NOMO-1 (cell line): Measurements from ENCODE around the gene ONECUT3.
"Not testable (repeated sequence)": the region's sequence is repeated elsewhere in the genome, so short reads cannot be mapped to it uniquely, and the experiment has no call there.

Experiments used
- DNase-seq, 2 experiments: peaks; one replicate each; lab custom pipeline; 2025; ENCODE audit not compliant: unreplicated experiment in 2 of 2; lab: John Stamatoyannopoulos, UW

Gene ONECUT3

DNA sequence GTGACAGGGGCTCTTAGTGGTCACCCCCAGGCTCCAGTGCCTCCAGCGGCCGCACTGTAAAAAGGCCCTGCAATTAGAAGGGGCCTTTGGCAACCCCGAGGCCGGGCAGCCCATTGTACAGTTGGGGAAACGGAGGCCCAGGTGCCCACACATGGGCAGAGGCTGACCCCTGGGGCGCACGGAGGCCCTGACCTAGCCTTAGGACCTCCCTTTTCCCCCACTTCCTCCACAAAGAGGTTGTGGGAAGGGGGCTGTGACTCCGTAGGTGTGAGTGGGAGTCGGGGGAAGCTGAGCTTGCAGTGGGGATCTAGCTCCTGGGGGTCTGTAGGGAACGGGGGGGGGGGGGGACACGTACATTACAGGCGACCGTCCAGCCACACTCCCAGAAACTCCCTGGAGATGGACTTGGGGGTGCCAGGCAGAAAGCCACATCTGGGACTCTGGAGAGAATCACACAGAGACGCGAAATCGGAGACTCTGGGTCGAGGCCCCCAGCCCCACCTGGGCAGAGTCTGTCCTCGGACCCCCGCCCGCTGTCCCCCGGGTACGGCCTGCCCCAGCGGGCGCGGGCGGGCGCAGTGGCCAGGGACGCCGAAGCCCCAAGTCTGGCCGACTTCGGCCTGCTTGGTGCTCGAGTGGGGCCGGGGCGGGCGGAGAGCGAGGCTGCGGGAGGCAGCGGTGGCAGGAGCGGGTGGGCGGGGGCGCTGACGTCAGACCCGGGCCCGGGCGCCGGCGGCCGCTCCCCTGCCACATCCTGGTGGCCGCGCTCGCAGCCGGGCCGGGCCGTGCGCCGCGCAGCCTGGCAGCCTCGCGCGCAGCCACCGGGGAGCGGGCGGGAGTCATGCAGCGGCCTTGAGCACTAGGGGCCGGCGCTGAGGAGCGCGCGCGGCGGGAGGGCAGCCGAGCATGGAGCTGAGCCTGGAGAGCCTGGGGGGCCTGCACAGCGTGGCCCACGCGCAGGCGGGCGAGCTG is at the start of gene ONECUT3:
Gene ONECUT3 (plus strand): TSS at position 750 of the 972 bp plus-strand sequence. CDS start 157 bp downstream, at position 907.
- DNase-seq, result no peak

DNA sequence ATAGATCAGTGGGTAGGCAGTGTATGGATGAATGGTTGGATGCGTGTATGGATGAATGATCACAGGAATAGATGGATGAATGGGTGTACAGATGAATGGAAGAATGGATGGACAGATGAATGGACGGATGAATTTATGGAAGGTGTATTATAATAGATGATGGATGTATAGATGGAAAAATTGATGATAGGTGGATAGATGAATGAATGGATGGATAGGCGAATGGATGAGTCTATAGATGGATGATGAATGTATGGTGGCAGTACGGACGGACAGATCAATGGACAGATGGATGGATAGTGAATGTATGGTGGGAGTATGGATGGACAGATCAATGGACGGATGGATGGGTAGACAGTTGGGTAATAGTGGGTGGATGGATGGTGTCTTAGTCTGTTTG is 49.0 kb upstream of the ONECUT3 start:
- no peak for DNase-seq

DNA sequence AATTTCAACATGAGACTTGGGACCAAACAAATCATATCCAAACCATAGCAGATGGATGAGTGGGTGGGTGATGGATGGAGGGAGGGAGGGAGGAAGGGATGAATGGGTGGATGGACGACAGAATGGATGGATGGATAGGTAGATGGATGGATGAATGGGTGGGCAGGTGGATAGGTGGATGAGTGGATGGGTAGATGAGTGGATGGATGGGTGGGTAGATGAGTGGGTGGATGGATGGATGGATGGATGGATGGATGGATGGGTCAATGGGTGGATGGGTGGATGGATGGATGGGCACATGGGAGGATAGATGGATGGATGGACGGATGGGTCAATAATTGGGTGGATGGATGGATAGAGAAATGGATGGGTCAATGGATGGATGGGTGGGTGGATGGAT is 47.9 kb upstream of the ONECUT3 start:
- DNase-seq, result no peak

DNA sequence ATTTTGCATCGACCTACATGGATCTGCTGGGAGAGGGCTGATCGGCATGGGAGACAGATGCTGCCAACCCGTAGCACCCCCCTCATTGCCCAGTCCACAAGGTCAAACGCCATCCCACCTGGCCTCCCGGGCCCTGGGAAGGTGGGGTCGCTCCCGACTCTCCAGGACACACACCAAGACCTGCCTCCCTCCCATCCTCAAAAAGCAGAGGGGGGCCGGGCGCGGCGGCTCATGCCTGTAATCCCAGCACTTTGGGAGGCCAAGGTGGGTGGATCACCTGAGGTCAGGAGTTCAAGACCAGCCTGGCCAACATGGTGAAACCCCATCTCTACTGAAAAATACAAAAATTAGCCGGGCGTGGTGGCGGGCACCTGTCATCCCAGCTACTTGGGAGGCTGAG is 46.7 kb upstream of the ONECUT3 start:
- DNase-seq, result not testable (repeated sequence)

DNA sequence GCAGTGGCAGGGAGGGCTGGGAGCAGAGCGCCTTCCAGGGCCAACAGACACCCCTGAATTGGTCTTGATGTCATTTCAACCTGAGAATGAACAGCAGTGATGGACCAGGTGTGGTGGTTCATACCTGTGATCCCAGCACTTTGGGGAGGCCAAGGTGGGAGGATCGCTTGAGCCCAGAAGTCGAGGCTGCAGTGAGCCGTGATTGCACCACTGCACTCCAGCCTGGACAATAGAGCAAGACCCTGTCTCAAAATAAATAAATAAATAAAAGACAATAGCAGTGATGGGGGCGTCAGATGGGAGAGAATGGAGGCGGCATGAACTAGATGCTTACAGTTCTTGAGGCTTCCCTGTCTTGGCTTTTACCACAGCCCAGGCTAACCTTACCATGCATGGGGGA is 46.1 kb upstream of the ONECUT3 start:
- DNase-seq, result no peak

DNA sequence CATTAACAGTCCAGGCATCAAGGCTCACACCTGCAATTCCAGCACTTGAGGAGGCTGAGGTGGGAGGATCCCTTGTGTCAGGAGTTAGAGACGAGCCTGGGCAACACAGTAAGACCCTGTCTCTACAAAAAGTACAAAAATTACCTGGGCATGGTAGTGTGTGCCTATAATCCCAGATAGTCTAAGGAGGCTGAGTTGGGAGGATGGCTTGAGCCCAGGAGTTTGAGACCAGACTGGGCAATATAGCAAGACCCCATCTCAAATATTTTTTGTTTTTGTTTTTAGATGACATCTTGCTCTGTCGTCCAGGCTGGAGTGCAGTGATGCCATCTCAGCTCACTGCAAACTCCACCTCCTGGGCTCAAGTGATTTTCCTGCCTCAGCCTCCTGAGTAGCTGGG is 40.1 kb upstream of the ONECUT3 start:
- DNase-seq, result no peak

DNA sequence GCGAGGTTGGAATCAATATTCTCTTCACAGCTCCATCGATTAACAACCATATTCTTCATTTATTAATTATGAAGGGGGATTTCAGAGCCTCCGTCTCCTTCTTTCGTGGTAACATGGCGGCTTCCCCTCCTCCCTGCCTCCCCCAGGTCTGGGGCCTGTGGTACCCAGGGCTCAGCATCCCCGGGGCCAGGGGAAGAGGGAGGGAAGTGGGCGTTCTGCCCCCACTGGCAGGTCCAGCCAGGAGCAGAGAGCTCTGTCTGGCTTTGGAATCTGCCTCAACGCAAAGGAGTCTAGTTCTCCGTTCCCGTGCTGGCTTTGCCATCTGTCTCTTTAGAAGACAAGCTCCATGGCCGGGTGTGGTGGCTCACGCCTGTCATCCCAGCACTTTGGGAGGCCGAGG is 37.8 kb upstream of the ONECUT3 start:
- DNase-seq, result no peak

DNA sequence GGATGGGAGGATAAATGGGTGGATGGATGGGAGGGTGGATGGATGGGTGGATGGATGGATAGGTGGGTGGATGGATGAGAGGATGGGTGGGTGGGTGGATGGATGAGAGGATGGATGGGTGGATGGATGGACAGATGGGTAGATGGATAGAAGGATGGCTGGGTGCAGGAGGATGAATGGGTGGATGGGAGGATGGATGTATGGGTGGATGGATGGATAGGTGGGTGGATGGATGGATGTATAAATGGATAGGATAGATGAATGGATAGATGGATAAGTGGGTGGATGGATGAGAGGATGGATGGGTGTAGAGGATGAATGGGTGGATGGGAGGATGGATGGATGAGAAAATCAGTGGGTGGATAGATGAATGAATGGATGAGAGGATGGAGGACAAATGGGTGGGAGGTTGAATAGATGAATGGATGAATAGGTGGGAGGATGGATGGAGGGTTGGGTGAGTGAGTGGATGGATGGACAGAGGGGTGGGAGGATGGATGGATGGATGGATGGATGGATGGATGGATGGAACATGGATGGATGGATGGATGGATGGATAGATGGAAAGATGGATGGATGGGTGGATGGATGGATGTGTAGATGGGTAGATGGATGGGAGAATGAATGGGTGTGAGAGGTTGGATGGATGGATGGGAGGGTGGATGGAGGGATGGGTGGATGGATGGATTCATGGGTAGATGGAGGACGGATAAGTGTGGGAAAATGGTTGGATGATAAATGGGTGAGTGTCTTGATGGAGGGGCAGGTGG is 35.9 kb upstream of the ONECUT3 start:
- no peak for DNase-seq

DNA sequence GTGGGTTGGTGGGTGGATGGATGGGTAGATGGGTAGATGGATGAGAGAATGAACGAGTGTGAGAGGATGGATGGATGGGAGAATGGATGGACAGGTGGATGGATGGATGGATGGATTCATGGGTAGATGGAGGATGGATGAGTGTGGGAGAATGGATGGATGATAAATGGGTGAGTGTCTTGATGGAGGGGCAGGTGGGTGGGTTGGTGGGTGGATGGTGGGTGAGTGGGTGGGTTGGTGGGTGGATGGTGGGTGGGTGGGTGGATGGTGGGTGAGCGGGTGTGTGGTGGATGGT is 35.4 kb upstream of the ONECUT3 start:
- DNase-seq, result no peak

DNA sequence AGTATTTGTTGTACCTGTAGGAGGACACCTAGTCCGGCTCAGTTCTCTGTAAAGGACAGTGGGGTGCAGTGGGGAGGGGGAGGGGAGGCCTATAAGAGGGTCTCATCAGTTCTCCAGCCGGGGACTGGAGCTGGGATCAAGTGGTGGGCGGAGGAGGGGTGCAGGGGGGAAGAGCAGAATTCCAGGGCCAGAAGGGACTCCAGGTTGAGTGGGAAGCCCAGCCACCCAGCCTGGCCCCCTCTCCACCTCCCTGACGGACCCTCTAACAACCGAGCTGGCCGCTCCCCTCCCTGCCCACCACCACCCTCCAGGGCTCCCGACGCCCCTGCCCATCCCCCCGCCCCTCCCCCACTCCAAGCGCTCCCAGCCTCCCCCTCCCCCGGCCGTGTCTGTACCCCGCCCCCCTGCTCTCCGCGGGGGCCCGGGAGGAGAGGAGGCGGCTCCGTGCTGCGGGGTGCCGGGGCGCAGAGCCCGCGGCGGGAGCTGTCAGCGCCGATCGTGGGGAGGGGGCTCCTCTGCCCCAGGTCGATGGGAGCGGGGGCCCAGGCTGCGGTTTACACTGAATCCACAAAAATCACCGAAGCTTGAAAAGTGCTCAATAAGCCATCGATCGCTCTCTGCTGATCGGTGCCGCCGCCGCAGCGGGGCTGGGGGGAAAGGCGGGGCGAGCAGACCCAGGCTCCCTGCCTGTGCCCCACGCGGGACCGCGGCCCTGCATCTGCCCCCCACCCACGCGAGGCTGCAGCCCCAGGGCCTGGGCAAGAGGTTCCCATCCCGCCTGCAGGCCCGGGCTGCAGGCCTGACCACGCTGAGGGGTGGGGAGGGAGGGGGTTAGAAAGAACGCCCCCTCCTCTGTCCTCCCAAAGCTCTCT is 34.6 kb upstream of the ONECUT3 start:
- DNase-seq, result no peak

DNA sequence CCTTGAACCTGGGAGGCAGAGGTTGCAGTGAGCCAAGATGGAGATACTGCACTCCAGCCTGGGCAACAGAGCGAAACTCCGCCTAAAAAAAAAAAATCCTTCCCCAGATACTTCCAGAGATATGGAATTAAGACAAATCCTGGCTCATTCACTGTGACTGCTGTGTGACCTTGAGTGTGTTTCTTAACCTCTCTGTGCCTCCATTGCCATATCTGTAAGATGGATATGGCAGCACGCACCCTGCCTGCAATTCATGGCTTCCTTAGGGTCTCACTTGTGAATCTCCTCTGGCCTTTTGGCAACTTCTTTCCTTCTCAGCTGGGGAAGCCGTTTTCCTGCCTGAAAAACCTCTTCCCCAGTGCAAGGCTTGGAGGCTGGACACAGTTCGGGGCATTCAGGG is 33.8 kb upstream of the ONECUT3 start:
- no peak for DNase-seq

DNA sequence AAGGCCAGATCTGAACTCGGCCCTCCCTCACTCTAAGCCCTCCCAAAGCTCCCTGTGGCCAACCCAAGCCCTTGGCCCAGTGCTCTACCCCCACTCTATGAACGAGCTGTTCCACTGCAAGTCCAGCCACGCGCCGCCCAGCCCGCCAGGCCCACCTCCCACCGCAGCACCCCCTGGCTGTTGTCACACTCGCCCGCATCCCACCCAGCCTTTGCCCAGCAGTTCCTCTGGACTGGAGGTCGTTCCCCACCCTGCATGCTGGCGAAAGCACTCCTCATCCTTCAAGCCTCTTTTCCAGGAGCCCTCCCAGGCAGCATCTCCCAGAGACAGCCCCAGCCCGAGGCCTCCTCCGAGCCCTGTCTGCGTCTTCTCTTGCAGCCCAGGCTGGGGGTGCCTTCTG is 33.1 kb upstream of the ONECUT3 start:
- DNase-seq, result no peak

DNA sequence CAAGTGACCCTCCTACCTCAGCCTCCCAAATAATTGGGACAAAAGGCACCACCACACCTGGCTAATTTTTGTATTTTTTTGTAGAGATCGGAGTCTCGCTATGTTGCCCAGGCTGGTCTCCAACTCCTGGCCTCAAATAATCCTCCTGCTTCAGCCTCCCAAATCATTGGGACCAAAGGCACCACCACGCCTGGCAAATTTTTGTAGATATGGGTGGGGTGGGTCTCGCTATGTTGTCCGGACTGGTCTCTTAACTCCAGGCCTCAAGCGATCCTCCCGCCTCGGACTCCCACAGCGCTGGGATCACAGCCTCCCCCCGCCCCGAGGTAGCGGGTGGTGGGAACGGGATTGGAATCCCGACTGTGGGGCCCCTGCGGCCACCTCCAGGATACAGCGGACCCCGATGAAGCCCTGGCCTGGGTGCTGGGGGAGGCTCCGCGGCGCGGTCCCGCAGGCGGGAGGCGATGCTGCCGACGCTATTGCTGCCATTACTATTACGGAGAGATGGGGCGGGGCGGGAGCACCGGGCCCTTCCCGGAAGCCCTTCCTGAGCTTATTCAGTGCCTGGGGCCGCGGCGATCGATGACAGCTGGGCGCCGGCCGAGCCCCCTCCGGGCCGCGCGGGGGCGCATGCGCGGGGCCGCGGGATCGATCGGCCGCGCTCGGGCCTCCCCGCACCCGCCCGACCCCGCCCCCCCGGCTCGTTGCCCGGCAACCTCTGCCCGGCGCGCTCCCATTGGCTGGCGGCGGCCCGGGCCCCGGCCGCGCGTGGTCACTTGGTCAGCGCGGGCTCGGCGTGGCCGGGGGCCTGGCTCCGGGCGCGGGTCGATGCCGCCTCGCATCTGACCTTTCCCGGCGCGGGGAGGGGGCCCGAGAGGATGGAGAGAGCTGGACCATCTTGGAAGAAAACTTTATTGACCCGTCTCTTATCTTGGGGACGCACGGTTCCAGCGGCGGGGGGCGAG is 27.9 kb upstream of the ONECUT3 start:
- DNase-seq, result no peak

DNA sequence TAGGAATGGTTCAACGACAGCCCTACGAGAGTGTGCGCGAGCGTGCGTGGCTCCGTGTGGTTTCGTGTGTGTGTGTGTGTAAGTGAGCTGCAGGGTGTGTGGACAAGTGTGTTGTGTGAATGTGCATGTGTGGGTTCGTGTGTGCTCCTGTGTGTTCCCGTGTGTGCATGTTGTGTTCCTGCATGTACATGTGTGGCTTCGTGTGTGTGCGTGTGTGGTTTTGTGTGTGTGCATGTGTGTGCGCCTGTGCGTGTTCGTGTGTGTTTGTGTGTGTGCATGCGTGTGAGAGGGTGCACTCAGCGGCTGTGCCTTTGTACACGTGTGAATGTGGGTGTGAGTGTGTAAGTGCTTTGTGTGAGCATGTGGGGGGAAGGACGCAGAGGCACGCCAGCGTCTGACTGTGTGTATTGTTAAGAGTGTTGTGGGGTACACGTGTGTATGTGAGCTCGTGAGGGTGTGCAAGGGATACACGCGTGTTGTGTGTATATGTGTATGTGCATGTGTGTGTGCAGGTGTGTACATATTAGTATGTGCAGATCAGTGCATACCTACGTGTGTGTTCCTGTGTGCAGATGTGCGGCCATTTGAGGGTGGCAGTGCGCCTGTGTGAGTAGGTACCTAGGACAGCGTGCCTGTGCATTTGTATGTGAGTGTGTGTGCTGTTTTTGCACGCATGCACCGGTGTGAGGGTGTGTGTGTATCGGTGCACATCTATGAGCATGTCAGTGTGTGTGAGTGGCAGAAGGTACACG is 24.3 kb upstream of the ONECUT3 start:
- no peak for DNase-seq

DNA sequence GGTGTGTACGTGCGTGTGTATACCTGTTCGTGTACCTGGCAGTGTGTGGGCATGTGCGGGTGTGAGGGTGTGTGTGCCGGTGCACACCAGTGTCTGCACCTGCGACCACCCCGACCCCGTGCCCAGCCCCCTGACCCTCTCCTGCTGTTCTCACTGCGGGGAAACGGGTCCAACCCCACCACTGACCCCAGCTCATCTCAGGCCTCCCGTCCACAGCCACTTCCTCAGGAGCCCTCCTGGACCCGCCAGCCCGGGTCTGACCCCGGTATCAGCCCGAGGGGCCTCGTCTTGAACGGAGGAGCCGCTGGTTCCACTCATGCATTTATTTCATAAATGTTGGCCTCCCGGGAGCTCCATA is 23.8 kb upstream of the ONECUT3 start:
- DNase-seq, result no peak

DNA sequence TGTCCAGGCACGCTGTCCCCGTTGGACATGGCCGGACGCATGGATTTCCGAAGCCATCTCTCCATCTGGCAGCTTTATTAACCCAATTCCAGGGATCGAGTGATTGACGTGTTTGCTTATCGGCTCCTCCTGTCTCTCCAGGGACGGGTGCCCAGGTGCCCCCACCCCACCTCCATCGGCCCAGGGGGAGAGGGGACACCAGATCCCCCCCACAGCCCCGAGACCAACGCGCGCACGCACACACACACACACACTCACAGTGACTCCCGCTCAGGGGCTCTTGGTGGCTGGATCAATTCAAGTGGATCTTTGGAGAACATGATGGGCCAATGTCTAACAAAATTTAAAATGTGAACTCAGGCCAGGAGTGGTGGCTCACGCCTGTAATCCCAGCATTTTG is 23.1 kb upstream of the ONECUT3 start:
- no peak for DNase-seq

DNA sequence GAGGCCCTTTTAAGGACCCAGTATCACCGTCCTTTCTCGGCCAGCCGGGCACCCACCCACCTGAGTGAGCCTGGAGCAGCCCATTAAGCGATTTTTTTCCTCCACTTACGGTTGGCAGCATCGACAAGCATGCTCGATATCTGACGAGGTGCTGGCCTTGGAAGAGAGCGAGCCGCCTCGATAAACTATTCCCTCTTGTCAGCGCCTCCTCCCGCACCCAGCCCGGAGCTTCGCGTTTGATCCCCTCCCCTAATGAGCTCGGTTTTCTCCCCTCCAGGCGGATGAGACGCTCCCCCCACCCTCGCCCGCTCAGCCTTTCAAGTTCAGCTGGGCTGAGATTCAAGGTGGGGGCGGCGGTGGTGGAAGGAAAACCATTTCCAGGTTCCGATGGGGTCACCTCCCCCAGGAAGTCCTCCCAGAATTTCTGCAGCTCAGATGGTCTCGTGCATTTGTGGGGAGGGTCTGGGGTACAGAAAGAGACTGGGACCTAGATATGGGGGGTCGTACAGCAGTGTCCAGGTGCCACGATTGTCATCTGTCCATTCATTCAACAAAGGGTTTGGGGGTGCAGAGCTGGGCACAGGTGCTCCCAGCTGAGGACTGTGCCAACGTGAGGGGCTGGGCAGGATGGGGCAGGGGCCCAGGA is 18.9 kb upstream of the ONECUT3 start:
- no peak for DNase-seq

DNA sequence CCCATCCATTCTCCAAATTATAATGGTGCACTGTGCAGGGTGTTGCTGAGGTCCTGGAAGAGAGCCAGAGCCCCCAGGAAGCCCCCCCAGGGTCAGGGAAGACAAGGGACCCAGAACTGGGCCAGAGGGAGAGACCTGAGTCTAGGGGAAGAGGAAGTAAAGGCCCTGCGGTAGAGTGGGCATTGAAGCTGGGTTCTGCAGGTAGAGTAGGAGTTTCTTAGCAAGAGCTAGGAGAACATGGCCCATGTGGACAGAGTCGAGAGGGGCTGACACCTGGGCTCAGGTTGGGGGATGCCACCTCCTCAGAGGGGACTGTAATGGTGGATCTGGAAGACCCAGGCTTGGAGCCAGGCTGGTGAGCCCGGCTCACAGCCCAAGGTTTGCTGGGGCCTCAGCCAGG is 17.0 kb upstream of the ONECUT3 start:
- no peak for DNase-seq

DNA sequence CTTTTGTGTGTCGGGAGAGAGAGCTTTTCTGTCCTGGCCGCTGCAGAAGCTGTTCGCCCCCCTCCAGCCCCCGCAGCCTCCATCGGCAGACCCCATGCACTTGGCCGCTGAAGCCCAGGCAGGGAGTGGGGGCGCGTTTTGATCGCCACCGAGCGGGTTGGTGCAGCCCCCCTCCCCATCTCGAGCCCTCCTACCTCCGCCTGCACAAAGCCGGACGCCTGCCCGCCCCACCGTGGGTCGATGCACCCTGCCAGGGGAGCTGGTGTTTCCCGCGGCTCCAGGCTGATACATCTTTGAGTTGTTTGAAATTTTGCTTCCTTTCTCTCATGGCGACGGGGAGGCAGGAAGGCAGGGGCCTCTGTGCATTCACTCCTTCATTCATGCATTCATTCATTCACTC is 16.4 kb upstream of the ONECUT3 start:
- DNase-seq, result no peak
